ENCODE measurements around the gene PRR5. TPM values are rescaled to one million over a fixed set of nuclear protein-coding genes. Genes with fewer than 3 reads are reported as not detected.

PRR5 gene
- total RNA-seq, 1 donor from 2014 or later, result 17.5 TPM

DNA sequence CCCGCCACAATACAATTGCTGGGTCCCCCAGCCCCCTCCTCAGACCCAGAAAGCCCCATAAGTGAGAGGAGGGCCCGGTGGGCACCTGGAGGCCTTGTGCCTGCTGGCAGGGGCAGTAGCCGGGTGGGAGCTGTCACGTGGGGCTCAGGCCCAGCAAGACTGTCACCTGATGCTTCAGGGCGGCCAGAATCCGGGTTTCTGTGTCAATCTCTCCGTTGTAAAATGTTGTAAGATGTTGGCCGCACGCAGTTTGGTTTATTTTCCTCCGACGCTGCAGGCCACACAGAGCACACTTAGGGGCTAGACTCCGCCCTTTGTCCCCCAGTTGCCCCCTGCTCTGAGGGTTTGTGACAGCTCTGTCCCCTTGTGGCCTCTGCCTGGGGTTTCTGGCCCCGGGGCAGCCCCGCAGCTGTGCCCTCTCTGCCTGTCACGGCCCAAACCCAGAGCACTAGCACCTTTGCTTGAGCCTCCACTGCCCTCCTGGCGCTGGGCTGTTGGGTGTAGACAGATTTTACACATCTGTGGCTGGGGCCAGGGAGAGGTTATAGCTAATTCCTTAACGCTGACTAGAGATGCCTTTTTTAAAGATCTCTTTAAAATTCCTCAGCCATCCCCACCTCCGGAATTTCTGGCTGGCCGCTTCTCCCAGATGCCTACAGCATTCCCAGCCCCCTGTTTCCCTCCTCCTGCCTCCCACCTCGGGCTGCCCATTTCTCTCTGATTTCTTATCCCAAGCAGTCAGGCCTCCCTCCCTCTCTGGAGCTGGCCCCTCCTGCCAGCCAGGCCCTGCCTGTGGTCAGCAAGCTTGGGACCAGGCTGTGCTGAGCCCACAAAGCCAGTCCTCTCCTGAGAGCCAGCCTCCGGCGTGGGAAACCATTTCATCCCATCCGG is 3.2 kb upstream of the PRR5 start:
- Mint-ChIP-seq H3K27me3 (ENCODE audit: unreplicated experiment) (peaks cover 2% of the 10 kb centered on the region), H3K27ac (ENCODE audit: unreplicated experiment) (no peak overlapping the region), H3K4me1 (ENCODE audit: low read depth, unreplicated experiment) (peaks cover 7% of the 10 kb centered on the region), H3K4me3 (ENCODE audit: unreplicated experiment) (no peak overlapping the region), H3K9me3 (ENCODE audit: unreplicated experiment) (peaks cover 6% of the 10 kb centered on the region), H3K36me3 (ENCODE audit: unreplicated experiment) (no peaks in the 10 kb centered on the region)
- TF ChIP-seq, protein P1, sequence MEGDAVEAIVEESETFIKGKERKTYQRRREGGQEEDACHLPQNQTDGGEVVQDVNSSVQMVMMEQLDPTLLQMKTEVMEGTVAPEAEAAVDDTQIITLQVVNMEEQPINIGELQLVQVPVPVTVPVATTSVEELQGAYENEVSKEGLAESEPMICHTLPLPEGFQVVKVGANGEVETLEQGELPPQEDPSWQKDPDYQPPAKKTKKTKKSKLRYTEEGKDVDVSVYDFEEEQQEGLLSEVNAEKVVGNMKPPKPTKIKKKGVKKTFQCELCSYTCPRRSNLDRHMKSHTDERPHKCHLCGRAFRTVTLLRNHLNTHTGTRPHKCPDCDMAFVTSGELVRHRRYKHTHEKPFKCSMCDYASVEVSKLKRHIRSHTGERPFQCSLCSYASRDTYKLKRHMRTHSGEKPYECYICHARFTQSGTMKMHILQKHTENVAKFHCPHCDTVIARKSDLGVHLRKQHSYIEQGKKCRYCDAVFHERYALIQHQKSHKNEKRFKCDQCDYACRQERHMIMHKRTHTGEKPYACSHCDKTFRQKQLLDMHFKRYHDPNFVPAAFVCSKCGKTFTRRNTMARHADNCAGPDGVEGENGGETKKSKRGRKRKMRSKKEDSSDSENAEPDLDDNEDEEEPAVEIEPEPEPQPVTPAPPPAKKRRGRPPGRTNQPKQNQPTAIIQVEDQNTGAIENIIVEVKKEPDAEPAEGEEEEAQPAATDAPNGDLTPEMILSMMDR (IDR thresholded peaks at IDR 0.05; ENCODE audit: partially characterized antibody, unreplicated experiment), result no peak
- DNase-seq, result no peak

DNA sequence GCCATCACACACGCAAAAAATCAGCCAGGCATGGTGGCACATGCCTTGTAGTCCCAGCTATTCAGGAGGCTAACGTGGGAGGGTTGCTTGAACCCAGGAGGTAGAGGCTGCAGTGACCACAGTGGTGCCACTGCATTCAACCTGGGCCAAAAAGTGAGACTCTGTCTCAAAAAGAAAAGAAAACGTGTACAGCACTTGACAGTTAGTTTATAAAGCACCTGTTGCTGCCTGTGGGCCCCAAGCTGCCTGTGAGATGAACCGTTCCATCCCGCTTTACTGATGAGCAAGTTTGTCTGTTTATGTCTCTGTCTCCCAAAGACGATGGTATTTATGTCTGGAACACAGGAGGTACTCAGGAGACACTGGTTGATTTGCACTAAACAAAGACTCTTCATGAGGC is 1.5 kb upstream of the PRR5 start:
- H3K4me3 Mint-ChIP-seq (ENCODE audit: unreplicated experiment), result no peak overlapping the region
- peaks cover 6% of the 10 kb centered on the region for H3K9me3 Mint-ChIP-seq (ENCODE audit: unreplicated experiment)
- no peak overlapping the region for H3K27ac Mint-ChIP-seq (ENCODE audit: unreplicated experiment)
- H3K27me3 Mint-ChIP-seq (ENCODE audit: unreplicated experiment), result peaks cover under 1% of the 10 kb centered on the region
- no peak for DNase-seq
- H3K4me1 Mint-ChIP-seq (ENCODE audit: low read depth, unreplicated experiment), result peaks cover 5% of the 10 kb centered on the region
- no peaks in the 10 kb centered on the region for H3K36me3 Mint-ChIP-seq (ENCODE audit: unreplicated experiment)
- TF ChIP-seq, protein P1 (IDR thresholded peaks at IDR 0.05; ENCODE audit: partially characterized antibody, unreplicated experiment), result no peak

GRCh38 chr22:44701187-44701790 is 715 bp upstream of the PRR5 start:
- Mint-ChIP-seq H3K36me3 (ENCODE audit: unreplicated experiment) (no peaks in the 10 kb centered on the region), H3K4me3 (ENCODE audit: unreplicated experiment) (no peak overlapping the region), H3K9me3 (ENCODE audit: unreplicated experiment) (peaks cover 6% of the 10 kb centered on the region), H3K27ac (ENCODE audit: unreplicated experiment) (no peak overlapping the region), H3K27me3 (ENCODE audit: unreplicated experiment) (no peaks in the 10 kb centered on the region), H3K4me1 (ENCODE audit: low read depth, unreplicated experiment) (peaks cover 5% of the 10 kb centered on the region)
- no peak for DNase-seq
- TF ChIP-seq, protein P1 (IDR thresholded peaks at IDR 0.05; ENCODE audit: partially characterized antibody, unreplicated experiment), result no peak

DNA sequence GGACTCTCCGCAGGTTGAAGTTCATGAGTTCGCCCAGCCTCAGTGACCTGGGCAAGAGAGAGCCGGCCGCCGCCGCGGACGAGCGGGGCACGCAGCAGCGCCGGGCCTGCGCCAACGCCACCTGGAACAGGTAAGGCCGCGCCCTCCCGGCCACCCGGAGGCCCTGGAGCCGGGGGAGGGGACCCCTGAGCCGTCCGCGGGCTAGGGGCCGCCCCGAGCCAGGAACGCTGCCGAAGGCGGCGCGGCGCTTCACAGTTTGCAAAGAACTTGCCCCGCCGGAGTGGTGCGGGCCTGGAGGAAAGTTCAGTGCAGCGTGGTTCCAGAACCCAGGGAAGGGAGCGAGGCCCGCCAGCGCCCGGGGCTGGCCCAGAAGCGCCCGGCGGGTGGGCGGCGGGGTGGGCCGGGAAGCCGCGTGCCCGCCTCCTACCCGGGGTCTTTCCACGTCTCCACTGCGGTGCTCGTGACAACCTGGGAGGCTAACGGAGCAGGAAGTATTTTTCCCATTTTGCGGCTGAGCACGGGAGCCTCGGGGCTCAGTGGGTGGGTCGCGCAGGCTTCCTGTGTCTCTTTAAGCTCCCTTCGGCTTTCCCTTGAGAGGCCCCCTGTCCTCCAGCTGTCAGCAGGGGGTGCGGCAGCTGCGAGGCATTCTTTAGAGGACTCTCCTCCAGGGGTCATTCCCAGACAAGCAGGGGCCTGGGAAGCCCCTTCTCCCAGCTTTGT is 635 bp downstream of the PRR5 start:
- no peaks in the 10 kb centered on the region for H3K27me3 Mint-ChIP-seq (ENCODE audit: unreplicated experiment)
- peaks cover 5% of the 10 kb centered on the region for H3K4me1 Mint-ChIP-seq (ENCODE audit: low read depth, unreplicated experiment)
- peak; percentile 40 for DNase-seq
- TF ChIP-seq, protein P1 (IDR thresholded peaks at IDR 0.05; ENCODE audit: partially characterized antibody, unreplicated experiment), result no peak
- H3K4me3 Mint-ChIP-seq (ENCODE audit: unreplicated experiment), result peak overlapping the region; percentile 64
- H3K9me3 Mint-ChIP-seq (ENCODE audit: unreplicated experiment), result peaks cover 6% of the 10 kb centered on the region
- no peaks in the 10 kb centered on the region for H3K36me3 Mint-ChIP-seq (ENCODE audit: unreplicated experiment)
- H3K27ac Mint-ChIP-seq (ENCODE audit: unreplicated experiment), result no peak overlapping the region

All from glutamatergic neuron (in vitro differentiated cells).